GM21576 (cell line): ENCODE measurements around the gene GDF7.

ENCODE experiments used
- ATAC-seq: cut with Tn5 transposase; IDR thresholded peaks from one replicate; pipeline ENCODE4 v1.9.1; 2021; ENCODE audit warnings: mild to moderate bottlenecking, moderate library complexity; ENCODE audit not compliant: unreplicated experiment

Gene GDF7

GRCh38 chr2:20672201-20672951 lies 5.4 kb downstream of the GDF7 start:
- no peak for ATAC-seq

GRCh38 chr2:20673686-20674308 lies 6.9 kb downstream of the GDF7 start:
- ATAC-seq: no peak

- no peak for ATAC-seq
Measured at GRCh38 chr2:20674309-20674965, 7.5 kb downstream of the GDF7 start.

- no peak for ATAC-seq
Measured at GRCh38 chr2:20674974-20675679, 8.2 kb downstream of the GDF7 start.

GRCh38 chr2:20675701-20676352 lies 8.9 kb downstream of the GDF7 start:
- ATAC-seq: peak; percentile 48

- ATAC-seq: peak; percentile 69
Measured at GRCh38 chr2:20676353-20677215, 9.6 kb downstream of the GDF7 start.

- ATAC-seq: peak; percentile 31
Measured at GRCh38 chr2:20677301-20678085, 10.5 kb downstream of the GDF7 start.

- no peak for ATAC-seq
Measured at GRCh38 chr2:20678086-20678395, 11.1 kb downstream of the GDF7 start.

- ATAC-seq: no peak
Measured at GRCh38 chr2:20678780-20679179, 11.8 kb downstream of the GDF7 start.

GRCh38 chr2:20680744-20681375 lies 13.9 kb downstream of the GDF7 start:
- no peak for ATAC-seq

GRCh38 chr2:20682167-20682920 lies 15.4 kb downstream of the GDF7 start:
- no peak for ATAC-seq

GRCh38 chr2:20684581-20685063 lies 17.7 kb downstream of the GDF7 start:
- ATAC-seq: no peak

GRCh38 chr2:20687260-20687832 lies 20.4 kb downstream of the GDF7 start:
- ATAC-seq: no peak

- no peak for ATAC-seq
Measured at GRCh38 chr2:20689428-20690264, 22.7 kb downstream of the GDF7 start.

- no peak for ATAC-seq
Measured at GRCh38 chr2:20691076-20691734, 24.3 kb downstream of the GDF7 start.

GRCh38 chr2:20692081-20692480 lies 25.1 kb downstream of the GDF7 start:
- ATAC-seq: no peak
